Measurements from ENCODE around the gene DENND1A.

The DENND1A gene

DNA sequence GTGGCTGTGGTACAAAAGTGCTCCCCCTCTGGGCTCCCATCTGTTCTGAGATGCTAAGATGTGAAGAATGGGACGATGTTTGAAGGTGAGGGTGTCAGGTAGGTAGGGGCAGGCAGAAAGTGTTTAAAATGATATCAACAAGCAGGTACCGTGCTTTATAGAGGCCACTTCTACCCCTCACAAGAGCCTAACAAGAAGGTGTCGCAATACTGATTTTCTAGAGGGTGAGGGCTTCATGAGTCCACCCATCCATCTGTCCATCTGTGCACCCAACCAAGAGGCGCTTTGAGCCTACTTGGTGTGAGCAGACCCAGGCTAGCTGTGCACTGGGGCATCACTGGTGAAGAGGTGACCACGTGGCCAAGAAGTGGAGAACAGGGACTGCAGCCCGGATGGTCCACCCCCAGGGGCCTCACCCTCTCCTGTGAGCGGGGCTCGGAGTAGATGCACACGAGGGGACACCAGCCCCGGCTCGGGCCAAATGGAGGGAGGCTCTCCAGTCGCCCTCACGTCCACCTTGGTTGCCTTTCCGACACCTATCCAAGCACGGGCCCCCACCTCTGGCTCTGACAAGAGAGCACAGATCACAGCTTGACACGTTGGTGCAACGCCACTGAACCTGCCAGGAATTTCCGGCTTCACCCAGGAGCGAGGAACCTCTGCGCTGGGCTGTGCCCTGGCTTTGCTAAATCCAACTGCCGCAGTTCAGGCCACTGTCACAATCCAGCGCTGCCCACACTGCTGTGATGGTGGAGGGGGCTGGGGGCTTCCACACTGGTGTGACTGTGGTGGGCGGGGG lies 539.4 kb downstream of the DENND1A start:
- DNase-seq (ENCODE audit: low read depth), result no peak

DNA sequence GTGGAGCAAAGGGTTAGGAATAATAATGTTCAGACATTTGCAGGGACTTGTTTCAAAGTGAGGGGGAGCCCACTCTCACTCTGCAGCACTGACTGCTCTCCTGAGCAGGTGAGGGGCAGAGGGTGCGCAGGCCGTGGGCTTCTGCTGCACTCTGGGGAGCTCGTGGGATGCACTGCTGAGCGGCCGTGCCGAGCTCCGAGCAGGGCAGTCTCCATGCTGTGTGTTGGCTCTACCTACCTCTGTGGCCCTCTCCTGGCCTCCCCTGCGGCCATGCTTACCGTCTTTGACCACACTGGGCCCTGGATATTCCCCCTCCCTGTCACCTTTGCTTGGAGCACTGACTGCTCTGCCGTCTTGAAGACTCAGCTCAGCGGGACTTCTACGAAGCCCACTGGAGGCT lies 540.2 kb downstream of the DENND1A start:
- no peak for DNase-seq (ENCODE audit: low read depth)

DNA sequence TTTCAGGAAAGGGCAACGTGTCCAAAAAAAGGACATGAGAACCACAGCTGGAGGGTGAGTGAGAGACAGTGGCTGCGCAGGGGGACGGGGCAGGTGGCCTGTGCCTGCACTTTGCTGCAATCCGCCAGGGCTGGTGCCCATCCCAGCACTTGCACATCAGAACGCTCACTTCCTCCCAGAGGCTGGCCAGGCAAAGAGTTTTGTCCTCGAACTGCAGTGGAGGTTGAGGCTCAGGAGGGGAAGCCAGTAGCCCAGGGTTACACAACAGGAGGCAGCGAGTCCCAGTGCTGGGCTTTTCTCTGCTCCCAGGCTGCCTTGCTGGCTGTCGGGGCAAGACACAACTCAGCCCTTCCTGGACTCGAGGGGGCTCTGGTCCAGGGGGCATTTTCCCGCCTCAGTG lies 540.9 kb downstream of the DENND1A start:
- DNase-seq (ENCODE audit: low read depth), result no peak

DNA sequence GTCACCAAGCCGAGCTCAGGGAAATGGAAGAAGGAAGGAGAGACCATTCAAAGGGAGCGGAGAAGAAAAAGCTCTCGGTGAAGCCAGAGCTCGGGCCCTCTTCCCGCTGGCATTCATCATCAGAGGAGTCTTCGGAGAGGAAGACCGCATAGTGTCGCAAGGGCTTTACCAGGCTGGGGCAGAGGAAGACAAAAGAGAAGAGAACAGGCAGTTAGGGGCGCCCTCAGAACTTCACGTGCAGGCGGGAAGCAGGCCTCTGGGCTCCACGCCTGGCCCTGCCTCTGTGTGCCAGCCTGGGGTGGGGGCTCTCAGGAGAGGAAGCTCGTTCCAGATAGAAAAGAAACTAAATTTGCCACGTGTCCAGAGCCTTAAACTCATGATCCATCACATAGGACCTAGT lies 542.2 kb downstream of the DENND1A start:
- DNase-seq (ENCODE audit: low read depth), result no peak

DNA sequence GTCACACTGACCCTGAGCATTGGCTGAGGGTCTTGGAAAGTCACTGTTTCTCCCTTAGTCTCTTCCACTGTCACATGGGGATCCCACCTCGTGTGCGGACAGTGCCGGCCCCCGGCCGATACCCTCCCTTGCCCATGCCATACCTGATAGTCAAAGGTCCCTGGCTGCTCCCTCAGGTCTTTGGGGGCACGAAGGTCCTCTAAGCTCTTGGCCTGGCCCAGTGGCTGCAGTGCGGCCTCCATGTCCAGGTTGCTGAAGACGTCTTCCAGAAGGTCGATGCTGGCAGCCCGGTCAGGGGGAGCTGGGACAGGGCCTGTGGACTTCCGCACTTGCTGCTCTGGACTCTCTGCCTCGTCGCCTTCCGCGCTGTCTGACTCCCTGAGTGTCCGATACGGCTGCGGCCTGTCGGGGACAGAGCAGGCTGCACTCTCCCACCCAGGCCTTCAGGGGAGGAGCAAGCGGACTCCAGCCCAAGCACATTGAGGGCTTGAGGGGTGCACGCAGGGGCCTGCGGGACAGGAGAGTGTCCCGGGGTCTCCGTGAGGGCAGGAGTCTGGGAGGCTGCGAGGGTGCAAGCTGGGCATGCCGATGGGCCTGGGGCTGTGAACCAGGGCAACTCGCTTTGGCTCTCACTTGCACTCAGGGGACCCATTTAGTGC lies 546.3 kb downstream of the DENND1A start:
- DNase-seq (ENCODE audit: low read depth), result no peak

DNA sequence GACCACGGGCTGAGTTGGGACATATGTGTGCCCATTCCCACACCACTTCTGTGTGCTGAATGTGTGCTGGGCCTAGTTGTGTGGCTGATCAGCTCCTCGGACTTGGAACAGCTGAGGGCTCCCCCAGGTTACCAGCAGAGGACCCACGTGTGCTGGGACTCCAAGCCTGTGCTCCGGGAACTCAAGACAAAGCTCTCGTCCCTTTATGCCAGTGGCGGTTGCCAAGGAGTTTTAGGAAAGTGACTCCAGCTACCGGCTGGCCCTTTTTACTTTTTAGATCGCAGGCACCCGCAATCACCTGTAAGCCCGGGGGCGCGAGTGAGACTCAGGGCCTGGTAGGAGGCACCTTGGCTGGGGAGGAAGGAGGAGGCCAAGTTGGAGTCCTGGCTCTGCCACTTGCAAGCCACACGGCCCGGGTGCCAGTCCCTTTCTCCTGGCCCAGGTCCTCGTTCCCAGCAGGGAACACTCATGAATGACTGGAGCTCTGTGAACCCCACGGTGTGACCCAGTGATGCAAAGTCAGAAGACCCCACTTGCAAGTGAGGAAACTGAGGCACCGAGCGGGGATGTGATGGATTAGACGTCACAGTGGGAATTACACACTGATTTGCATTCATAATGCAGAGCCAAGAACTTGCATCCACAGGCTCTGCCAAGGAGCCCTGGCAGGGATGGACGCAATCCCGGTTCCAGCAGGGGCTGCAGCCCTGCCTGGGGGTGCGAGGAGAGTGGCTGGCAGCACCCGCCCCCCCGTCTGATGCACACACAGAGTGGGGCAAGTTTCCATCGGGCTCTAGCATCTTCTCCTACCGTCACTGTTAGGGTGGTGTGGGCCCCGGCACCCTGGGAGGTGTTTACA lies 547.0 kb downstream of the DENND1A start:
- no peak for DNase-seq (ENCODE audit: low read depth)

DNA sequence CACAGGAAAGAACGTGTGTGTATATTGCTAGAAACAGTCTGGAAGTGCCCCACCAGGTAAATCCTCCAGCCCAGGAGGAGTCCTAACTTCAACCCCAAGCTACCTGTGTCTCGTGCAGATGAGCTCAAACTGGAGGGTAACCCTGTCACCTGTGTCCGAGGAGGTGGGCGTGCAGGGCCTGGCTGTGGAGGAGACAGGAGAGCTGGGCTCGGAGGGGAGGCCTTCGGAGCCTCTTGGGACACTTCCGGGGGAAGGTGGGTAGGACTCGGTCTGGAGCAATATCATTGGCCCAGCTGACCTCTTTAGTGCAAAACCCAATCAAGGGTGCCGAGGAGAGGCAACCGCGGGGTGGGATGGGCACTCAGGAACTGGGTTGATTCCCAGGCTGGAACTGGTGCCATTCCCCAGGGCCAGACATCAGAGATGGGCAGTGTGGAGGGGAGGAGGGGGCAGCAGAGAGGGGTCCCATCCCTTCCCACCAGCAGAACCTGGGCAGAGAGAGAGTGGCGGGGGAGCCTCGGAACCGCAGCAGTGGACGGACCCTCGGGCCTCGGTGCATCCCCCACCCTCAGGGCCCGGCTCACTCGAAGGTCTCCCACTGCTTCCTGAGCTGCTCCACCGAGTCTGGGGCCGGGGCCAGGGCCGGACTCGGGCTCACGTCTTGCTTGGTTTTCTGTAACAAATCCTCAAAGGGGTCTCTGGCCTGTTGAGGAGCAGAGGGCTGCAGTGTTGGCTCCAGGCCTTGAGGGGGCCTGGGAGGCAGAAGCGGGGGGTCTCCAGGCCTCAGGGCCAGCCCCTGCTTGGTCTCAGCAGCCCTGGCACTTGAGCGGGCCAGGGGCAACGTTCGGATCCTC lies 548.8 kb downstream of the DENND1A start:
- no peak for DNase-seq (ENCODE audit: low read depth)

DNA sequence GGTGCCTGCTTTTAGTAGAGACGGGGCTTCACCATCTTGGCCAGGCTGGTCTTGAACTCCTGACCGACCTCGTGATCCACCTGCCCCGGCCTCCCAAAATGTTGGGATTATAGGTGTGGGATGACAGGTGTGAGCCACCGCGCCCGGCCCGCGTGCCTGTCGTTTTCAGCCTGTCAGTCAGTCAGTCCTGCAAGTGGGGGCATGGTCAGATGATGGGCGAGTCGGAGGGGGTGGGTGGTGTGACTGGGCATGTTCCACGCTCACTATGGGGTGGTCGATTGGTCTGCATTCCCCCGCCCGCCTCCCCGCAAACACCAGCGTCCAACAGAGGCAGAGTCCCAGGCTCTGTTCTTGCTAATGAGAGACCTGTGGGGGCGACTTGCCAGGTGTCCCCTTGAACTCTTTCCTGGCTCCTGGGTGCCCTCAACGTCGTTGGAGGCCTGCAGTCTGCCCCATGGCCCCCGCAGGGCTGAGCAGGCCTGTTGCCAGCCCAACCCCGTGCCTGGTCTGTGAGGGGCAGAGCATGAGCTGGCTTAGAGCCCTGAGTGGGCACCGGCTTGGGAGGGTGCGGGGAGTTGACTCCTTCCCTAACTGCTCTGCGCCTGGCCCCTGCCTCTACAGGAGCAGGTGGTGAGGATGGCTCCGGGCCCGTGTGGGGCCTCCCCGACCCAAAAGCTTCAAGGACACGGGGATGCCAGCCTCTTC lies 550.8 kb downstream of the DENND1A start:
- no peak for DNase-seq (ENCODE audit: low read depth)

DNA sequence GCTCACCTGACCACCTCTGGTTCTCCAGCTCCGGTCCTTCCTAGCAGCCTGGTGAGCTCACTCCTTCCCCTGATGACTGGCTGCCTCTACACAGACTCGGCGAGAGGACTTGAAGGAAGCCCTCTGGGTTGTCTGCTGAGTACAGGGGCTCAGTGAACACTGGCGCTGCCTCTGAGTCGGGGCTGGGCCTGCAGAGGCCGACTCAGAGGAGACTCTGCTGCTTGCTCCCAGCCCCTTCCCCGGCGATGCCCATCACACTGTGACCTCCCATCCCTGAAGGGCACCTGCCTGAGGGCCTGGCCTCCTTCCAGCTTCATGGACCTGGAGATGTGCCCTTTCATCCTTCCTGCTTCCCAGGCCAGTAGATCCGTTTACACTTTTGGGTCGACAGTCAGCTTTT lies 551.9 kb downstream of the DENND1A start:
- no peak for DNase-seq (ENCODE audit: low read depth)

DNA sequence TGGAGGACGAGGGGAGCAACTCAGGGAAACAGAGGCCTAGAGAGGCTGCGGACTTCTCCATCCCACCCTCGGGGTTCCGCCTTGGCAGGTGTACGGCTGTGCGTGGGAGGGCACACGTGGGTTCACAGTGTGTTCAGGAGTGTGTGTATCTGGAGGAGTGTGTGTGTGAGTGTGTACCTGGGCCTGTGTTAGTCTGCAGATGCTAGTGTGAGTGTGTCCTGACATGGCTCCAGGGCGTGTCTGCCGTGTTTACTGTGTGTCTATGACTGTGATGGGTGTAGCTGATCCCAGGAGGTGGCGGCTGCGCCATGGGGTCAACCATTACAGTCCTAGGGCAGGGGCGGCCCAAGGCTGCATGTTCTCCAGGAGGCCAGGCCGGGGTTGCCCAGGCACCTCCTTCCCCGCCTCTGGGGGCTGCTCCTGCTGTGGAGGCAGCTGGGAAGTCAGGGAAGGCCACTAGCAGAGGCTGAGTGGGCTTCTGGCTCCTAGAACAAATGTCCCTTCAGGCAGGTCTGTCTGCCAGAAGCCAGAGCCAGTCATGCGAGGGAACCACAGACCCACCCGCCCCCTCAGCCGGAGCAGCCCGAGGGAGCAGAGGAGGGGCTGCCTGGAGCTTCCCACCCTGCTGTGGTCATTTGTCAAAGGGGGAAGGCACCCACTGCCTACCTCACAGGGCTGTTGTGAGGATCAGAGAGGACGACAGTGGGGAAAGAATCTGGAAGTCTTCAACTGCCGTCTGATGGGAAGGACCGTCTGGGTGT lies 552.5 kb downstream of the DENND1A start:
- no peak for DNase-seq (ENCODE audit: low read depth)

DNA sequence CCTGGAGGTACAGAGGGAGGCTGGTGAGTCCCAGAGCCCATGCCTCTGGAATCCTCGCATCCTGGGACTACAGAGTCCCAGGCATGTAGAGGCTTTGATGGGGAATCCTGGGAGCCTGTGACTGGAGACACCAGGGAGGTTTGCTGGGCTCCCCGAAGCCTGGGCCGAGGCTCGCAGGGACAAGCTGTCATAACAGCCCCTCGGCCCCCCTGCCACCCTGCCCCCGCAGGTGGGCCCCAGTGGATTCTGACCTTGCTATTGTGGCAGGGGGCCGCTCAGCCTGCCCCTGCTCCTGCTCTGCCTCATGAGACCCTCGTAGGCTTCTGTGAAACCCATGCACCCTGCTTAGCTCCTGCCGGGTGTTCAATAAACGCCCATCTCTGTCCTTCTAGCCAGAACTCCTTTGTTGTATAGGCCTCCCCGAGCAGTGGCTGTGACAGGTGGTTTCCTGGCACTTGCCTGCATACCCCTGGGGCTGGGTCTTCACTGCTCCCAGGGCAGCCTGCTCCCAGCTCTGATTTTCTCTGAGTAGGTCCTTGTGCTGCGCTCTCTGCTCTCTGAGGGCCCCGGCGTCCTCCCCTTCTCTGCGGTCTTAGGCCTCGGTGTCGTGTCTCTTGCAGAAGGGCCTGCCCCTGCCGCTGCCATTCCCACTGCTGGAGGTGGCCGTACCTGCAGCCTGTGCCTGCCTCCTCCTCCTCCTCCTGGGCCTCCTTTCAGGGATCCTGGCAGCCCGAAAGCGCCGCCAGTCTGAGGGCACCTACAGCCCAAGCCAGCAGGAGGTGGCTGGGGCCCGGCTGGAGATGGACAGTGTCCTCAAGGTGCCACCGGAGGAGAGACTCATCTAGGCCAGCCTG lies 553.5 kb downstream of the DENND1A start:
- no peak for DNase-seq (ENCODE audit: low read depth)

DNA sequence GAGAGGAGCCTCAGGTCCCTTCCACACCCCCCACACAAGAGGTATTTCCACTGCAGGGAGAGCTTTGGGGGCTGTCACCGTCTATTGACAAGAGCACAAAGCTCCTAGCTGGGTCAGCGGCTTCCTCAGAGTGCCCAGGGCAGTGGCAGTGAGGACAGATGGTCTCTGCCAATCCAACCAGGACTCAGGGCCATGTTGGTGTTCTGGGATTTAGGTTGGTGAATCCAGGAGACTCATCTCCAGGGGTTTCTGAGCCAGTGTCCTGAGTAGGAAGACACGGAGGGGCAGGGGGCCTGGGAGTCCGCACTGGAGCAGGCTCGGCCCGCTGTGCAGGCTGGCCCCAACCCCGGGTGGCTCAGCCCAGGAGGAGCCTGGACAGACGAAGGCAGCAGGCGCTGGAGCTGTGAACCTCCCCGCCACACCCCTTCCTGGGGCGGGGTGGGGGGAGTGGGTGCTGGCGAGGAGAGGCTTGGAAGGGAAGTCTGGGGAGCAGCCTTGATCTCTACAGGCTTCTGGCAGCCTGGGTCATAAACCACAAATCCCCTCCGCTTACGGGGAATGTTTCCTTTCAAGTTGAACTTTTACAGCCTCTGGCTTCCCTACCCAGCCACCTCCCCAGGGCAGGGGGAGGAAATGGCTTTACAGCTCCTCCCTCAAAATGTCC lies 554.3 kb downstream of the DENND1A start:
- DNase-seq (ENCODE audit: low read depth), result peak; percentile 26

DNA sequence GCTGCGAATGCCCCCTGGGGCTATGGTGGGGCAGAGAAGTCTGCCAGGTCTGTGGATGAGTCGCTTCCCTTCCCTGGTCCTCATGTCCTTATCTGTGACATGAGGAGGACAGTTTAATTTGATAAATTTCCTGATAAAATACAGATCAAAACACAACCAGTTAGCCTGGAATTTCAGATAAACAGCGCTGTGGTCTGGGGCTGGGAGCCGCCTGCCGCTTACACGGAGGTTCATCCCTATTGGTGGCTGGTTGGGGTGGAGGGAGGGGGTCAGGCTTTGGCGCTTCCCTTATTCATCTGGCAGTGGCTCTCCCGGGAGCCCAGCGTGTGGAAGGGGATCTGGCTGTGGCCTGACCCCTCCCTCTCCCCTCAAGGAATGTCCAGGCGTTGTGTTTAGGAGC lies 556.0 kb downstream of the DENND1A start:
- DNase-seq (ENCODE audit: low read depth), result peak; percentile 15

DNA sequence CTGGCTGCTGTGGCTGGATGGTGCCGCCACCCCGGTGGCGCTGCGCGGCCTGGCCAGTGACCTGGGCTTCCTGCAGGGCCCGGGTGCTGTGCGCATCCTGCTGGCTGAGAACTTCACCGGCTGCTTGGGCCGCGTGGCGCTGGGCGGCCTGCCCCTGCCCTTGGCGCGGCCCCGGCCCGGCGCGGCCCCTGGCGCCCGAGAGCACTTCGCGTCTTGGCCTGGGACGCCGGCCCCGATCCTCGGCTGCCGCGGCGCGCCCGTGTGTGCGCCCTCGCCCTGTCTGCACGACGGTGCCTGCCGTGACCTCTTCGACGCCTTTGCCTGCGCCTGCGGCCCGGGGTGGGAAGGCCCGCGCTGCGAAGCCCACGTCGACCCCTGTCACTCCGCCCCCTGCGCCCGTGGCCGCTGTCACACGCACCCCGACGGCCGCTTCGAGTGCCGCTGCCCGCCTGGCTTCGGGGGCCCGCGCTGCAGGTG lies 556.4 kb downstream of the DENND1A start:
- DNase-seq (ENCODE audit: low read depth), result no peak

DNA sequence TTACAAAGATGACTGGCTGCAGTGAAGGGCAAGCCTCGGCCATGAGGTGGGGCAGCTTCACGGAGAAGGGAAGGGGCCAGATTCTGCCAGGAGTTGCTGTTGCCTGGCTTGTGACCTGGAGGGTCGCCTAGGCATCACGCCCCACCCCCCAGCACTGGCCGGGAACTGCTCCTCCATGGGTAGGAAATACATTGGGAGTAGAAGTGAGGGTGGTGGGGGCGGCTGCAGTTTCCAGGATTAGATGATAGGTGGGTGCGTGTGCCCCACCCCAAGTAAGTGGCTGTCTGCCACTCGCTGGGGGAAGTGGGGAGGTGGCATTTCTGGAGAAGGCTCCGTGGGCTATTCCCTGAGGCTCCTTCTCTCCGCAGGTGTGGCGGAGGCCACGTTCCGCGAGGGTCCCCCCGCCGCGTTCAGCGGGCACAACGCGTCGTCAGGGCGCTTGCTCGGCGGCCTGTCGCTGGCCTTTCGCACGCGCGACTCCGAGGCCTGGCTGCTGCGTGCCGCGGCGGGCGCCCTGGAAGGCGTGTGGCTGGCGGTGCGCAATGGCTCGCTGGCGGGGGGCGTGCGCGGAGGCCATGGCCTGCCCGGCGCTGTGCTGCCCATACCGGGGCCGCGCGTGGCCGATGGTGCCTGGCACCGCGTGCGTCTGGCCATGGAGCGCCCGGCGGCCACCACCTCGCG lies 557.0 kb downstream of the DENND1A start:
- no peak for DNase-seq (ENCODE audit: low read depth)

DNA sequence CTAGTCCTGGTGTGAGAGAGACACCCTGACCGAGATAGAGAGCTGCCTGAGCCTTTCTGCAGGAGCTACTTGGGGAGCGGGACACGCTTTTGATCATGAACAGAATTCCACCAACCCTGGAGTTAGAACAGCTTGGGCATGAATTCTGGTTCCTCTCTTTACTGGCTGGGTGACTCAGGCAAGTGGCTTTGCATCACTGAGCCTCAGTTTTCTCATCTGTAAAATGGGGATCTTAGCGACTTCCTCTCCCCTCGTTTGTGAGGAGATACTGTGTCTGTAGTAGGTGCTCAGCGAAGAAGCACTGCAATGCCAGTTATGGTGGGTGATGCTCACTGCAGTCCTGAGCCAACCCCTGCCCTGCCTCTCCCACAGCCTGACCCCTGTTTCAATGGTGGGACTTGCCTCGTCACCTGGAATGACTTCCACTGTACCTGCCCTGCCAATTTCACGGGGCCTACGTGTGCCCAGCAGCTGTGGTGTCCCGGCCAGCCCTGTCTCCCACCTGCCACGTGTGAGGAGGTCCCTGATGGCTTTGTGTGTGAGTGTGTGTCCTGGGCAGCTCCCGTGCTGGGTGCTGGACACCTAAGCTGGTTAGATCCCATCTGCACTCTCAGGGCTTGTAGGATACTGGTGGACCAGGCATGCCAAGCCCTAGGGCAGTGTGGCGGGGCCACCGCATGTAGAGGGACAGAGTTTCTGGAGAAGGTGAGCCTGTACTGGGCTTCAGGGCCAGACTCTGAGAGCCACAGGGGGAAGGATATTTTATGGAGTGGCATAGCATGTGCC lies 557.9 kb downstream of the DENND1A start:
- DNase-seq (ENCODE audit: low read depth), result no peak

DNA sequence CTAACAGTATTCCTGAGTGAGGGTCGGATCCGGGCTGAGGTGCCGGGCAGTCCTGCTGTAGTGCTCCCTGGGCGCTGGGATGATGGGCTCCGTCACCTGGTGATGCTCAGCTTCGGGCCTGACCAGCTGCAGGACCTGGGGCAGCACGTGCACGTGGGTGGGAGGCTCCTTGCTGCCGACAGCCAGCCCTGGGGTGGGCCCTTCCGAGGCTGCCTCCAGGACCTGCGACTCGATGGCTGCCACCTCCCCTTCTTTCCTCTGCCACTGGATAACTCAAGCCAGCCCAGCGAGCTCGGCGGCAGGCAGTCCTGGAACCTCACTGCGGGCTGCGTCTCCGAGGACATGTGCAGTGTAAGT lies 558.7 kb downstream of the DENND1A start:
- DNase-seq (ENCODE audit: low read depth), result no peak

Measured in iris pigment epithelial cell (primary cell).